Posterior vena cava (tissue), 2 donors: ENCODE measurements around the gene WDR90. TPM values are rescaled to one million over a fixed set of nuclear protein-coding genes. Genes with fewer than 3 reads are reported as not detected.
"Not testable (repeated sequence)": the region's sequence is repeated elsewhere in the genome, so short reads cannot be mapped to it uniquely, and the experiment has no call there.

ENCODE experiments used
- DNase-seq: peaks from one replicate; pipeline ENCODE4 v3.0.0-alpha.2; 2020; ENCODE audit warnings: low spot score
- intact Hi-C, 2 donors: fragments of 100-400 bp; cut with DNase I; formaldehyde crosslinking; loops; one replicate each; pipeline versions ENCODE4 v1.14.1 to v1.14.2; 2022 to 2023
- total RNA-seq, 2 donors: library from RNA; stranded (reverse); fragmentation: NEBNext Ultra II Directional; extraction: Animal tissue kit (Norgen Biotek cat#: 25700); gene quantifications; one replicate each; pipeline ENCODE4 v1.2.1, GENCODE V29; 2021
- donor health status: DM: yes; HTN: yes; CAD: no.
- donor health status: DM: yes; HTN: yes; CAD: no.

The WDR90 gene
- total RNA-seq, 2 donors from 2014 or later = 13.4 to 14.9 TPM

GRCh38 chr16:680967-681745, 32.0 kb downstream of the WDR90 start:
- DNase-seq = no peak
- intact Hi-C loops = no loop called here

DNA sequence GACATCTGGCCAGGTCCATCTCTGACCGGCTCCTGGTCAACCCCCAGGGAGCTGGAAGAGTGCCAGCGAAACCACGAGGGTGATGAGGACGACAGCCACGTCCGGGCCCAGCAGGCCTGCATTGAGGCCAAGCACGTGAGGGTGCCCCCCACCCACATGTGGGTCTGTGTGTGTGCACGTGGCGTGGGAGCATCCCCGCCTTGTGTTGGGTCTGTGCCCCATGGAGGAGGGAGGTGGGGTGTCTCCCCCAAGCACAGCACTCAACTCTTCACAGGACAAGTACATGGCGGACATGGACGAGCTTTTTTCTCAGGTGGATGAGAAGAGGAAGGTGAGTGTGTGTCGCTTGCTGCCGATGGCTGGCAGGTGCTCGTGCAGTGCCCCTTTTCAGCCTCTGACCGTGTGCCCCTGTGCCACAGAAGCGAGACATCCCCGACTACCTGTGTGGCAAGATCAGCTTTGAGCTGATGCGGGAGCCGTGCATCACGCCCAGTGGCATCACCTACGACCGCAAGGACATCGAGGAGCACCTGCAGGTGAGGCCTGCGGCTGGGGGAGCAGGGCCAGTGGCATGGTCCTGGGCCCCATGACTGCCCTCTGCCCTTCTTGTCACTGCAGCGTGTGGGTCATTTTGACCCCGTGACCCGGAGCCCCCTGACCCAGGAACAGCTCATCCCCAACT, 32.7 kb downstream of the WDR90 start:
- intact Hi-C loops = no loop called here
- DNase-seq = no peak

- intact Hi-C loops = no loop called here
- DNase-seq = no peak
Measured at GRCh38 chr16:682493-683395, 33.6 kb downstream of the WDR90 start.

DNA sequence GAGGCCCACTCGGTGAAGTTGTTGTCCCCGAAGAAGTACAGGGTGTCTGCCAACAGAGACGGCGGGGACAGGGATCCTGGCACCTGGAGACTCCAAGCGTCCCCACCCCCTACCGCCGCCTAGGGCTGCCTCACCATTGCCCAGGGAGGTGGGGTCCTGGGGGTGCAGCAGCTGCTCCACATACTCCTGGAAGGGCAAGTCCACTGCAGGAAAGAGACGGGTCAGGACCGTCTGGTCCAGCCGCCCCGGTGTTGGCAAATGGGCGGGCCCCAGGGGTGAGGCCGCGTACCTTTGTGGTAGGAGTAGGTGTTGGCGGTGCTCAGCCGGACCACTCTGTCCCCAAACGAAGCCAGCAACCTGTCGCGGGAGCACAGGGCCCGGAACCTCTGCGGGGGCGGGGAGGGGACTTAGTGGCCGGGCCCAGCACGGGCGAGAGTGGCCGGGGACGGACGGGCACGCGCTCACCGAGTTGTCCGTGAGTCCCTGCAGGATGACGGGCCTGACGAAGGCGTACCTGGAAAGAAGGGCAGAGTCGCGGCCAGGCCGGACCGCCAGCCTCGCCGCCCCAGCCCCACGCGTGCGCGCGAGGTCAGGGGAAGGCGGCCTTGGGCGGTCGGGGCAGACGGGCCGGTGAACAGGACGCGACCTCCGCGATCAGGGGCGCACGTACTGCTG, 34.4 kb downstream of the WDR90 start:
- no peak for DNase-seq

DNA sequence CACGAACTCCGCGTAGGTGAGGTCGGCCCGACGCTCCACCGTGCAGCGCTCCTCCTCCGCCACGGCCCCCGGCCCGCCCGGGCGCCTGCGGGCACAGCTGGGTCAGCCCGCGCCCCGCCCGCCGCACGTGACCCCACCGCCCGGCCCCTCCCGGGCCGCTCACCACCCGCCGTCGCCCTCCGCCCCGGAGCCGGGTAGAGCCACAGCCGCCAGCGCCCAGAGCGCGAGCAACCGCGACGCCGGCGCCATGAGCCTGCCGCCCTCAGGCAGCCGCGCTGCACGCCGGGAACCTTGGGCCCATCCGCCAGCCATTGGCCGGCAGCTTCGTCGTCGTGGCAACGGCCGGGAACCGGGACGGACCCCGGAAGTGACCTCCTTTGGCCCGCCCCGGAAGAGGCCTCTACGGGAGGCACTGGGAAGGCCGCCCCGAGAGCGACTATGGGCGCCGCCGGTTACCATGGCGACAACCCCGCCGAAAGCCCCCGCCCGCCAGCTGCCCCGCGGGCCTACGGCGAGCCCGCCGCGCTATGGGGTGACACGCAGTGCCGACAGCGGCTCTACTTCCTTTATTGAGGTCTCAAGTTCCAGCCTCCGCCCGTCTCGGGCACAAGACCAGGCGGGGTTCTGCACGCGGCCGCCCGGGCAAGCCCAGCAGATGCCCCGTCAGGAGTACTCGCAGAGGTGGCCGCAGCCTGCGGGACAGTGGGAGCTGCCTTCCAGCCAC, 35.1 kb downstream of the WDR90 start, which contains the start of gene JMJD8:
TSS of gene JMJD8 (minus strand) at position 264 of the 724 bp plus-strand sequence. CDS start at position 249, 15 bp downstream.
- peak; percentile 99 for DNase-seq
- intact Hi-C loops = no loop called here

More for the DNA sequence above, 34.4 kb downstream of the WDR90 start:
- intact Hi-C loops = no loop called here

GRCh38 chr16:684961-685696, 36.0 kb downstream of the WDR90 start:
- intact Hi-C loops = no loop called here

GRCh38 chr16:685967-686366, 36.8 kb downstream of the WDR90 start:
- no peak for DNase-seq
- intact Hi-C loops = no loop called here

More at GRCh38 chr16:684961-685696, 36.0 kb downstream of the WDR90 start:
- no peak for DNase-seq

DNA sequence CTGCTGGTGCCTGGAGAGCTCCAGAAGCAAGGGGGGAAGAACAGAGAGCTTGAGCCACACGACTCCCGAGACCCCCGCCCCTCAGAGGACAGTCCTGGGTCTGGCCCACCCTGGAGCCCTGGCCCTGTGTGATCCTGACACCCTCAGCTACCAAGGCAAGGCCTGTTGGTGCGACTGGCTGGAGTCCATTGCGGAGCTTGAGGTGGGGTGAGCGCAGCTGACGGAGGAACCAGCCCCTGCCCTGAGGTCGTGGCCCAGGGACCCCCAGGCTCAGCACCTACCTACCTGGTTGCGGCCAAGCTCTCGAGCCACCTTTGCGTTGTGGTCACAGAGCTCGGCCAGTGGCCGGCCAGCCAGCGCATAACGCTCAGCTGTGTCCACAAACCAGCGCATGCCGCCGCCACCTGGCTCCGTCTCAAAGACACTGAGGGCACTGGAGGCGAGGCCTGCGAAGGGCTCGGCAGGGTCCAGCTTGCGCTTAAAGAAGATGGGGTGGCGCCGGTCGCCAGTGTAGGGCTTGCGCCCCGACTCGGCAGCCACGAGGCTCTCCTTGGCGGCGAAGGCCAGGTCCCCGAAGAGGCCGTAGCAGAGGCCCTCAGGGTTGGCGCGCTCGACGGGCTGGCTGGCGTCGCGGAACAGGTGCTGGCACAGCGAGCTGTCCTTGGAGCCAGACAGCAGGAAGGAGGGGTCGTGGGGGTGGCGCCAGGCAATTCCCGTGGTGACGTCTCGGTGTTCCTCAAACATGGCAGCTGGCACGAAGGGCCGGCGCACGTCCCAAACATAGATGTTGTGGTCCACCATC, 37.5 kb downstream of the WDR90 start:
- DNase-seq = no peak
- intact Hi-C loops = no loop called here

DNA sequence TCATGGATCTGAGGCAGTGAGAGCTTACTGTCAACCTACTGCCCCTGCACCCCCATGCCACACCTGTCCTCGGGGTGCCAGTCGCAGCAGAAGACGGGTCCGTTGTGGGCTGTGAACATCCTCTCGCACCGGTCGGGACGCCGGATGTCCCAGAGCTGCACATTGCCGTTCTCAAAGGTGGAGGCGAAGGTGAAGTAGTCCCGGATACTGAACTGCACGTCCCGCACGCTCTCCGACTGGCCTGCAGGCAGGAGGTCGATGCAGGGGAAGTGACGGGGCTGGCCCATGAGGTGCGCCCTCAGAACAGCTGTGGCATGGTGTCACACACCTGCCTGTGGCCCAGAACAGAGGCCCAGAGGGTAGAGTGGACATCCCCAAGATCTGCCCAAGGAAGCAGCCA, 38.3 kb downstream of the WDR90 start:
- intact Hi-C loops = no loop called here
- no peak for DNase-seq

DNA sequence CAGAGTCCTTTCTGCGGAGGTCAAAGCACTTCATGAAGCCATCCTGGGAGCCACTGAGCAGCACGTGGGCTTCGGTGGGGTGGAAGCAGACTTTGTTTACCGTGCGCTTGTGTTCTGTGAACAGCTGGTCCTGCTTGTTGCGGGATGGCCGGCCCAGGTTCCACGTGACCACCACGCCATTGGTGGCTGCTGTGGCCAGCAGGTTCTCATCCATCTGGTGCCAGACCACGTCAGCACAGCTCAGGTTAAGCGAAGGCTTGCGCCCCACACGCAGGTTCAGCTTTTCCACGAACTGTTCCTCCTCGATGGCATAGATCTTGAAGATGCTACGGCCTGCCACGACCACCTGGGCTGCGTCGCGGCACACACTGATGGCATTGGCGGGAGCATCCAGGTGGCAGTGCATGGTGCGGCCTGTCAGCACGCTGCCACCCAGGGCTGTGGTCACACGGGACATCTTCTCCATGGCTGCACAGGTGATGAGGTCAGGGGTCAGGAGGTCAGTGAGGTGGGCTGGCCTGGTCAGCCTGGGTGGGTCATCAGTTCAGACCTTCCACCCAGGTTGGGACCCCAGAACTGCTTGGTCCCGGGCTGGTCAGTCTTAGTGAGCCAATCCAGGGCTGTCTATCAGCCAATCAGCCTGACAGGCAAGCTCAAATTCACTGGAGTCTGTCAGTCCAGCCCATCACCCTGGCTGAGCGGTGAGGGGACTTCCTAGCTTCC, 40.2 kb downstream of the WDR90 start:
- intact Hi-C loops = no loop called here
- DNase-seq = no peak

DNA sequence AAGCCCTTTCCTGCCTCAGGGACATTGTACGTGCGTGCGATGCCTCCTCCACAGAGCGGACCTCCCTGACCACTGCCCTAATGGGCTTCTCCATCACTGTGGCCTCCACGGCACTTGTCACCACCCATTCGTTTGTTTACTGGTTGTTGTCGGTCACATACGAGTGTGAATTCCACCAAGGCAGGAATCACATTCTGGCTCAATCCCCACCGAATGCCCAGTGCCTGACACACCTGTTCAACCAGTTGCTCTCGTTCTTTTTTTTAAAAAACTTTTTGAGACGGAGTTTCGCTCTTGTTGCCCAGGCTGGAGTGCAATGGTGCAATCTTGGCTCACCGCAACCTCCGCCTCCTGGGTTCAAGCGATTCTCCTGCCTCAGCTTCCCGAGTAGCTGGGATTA, 42.1 kb downstream of the WDR90 start:
- intact Hi-C loops, DNase-seq: not testable (repeated sequence)

- no peak for DNase-seq
- intact Hi-C loops = no loop called here
Measured at GRCh38 chr16:692356-693108, 43.4 kb downstream of the WDR90 start.

GRCh38 chr16:693364-693763, 44.2 kb downstream of the WDR90 start:
- no peak for DNase-seq
- intact Hi-C loops = no loop called here

DNA sequence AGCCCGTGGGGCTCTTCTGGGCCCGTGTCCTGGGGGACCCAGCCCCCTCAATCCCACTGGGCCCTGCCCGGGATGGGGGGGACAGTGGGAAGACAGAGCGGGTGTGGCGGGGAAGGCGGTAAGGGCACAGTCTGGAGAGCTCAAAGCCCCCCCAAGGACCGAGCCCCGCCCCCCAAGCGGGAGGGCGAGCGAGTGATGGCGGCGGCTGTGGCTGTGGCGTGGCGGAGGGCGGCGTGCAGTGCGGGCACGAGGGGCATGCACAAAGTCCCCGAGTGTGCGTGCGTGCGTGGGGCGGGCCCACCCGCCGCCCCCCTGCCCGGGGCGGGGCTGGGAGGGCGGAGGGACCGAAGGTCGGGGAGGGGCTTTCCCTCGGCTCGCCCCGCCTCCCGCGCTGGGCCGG, 44.6 kb downstream of the WDR90 start:
- intact Hi-C loops = no loop called here
- DNase-seq = no peak

GRCh38 chr16:694187-694862, 45.2 kb downstream of the WDR90 start:
- DNase-seq = no peak

More at GRCh38 chr16:694187-694862, 45.2 kb downstream of the WDR90 start:
- intact Hi-C loops = no loop called here
